ENCODE results near the gene NAE1. TPM values are rescaled to one million over a fixed set of nuclear protein-coding genes. Genes with fewer than 3 reads are reported as not detected.
"Not testable (repeated sequence)": the region's sequence is repeated elsewhere in the genome, so short reads cannot be mapped to it uniquely, and the experiment has no call there.

NAE1 gene
- total and polyA plus RNA-seq, 2 donors (not counting 1 experiment from before 2014, with no cell fraction given), result 47.4 to 59.7 TPM

DNA sequence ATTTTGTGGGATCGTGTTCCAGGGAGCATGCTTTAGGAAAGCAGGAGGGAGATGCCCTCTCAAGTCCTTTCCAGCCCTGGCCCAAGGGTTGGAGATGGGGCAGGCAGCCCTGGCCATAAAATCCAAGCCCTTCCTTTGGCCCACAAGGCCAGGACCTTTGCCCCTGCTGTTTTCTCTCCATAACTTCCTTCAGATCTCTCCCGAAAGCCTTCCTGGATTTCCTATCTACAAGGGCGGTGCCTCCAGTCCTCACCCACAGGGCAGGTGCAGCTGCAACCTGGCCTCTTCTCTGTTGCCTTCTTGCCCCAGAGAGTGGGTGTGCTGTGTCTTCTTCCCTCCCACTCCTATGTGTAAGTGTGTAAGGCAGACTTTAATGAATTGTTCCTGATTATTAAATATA, 41.1 kb upstream of the NAE1 start:
- H3K9me3 ChIP-seq (ENCODE audit: control insufficient read depth, insufficient read depth, low read depth, low read length), result no peaks in the 10 kb centered on the region
- no peaks in the 10 kb centered on the region for H3K36me3 ChIP-seq (ENCODE audit: control insufficient read depth, insufficient read depth, low read length)
- no peak overlapping the region for H2AFZ ChIP-seq (ENCODE audit: low read length)
- DNase-seq (ENCODE audit: low read depth in 2 of 2), result no peak
- H3K27me3 ChIP-seq (ENCODE audit: control insufficient read depth, insufficient read depth, low read length), result no peaks in the 10 kb centered on the region
- TF ChIP-seq EZH2 (IDR thresholded peaks at IDR 0.05; ENCODE audit: low read length, missing control alignments) (no peak), CTCF (conservative IDR thresholded peaks at IDR 0.05 in 1 of 2, IDR thresholded peaks at IDR 0.05 in 1 of 2; ENCODE audit: low read depth in 1 of 2, low read length in 2 of 2) (no peak)
- no peak overlapping the region for H3K4me2 ChIP-seq (ENCODE audit: extremely low read depth, insufficient read depth, low read length)
- H3K27ac ChIP-seq (ENCODE audit: insufficient read depth, low read length), result no peak overlapping the region
- H3K4me1 ChIP-seq (ENCODE audit: control insufficient read depth, extremely low read depth, insufficient read depth, low read length), result peaks cover 16% of the 10 kb centered on the region
- H3K9ac ChIP-seq (ENCODE audit: insufficient read depth, low read length), result no peak overlapping the region
- H3K4me3 ChIP-seq (replicated peaks in 1 of 4; ENCODE audit: control extremely low read depth in 1 of 4, insufficient read depth in 1 of 4, low read depth in 3 of 4, low read length in 4 of 4), result no peak overlapping the region
- H3K79me2 ChIP-seq (ENCODE audit: control insufficient read depth, insufficient read depth, low read length), result no peaks in the 10 kb centered on the region
- no peaks in the 10 kb centered on the region for H4K20me1 ChIP-seq (ENCODE audit: control insufficient read depth, extremely low read depth, insufficient read depth, low read length)

GRCh38 chr16:66871363-66871762, 40.6 kb upstream of the NAE1 start:
- H2AFZ ChIP-seq (ENCODE audit: low read length); H3K79me2 ChIP-seq (ENCODE audit: control insufficient read depth, insufficient read depth, low read length); H3K36me3 ChIP-seq (ENCODE audit: control insufficient read depth, insufficient read depth, low read length); H3K4me2 ChIP-seq (ENCODE audit: extremely low read depth, insufficient read depth, low read length); H4K20me1 ChIP-seq (ENCODE audit: control insufficient read depth, extremely low read depth, insufficient read depth, low read length); H3K9me3 ChIP-seq (ENCODE audit: control insufficient read depth, insufficient read depth, low read depth, low read length); H3K27me3 ChIP-seq (ENCODE audit: control insufficient read depth, insufficient read depth, low read length); H3K9ac ChIP-seq (ENCODE audit: insufficient read depth, low read length); H3K4me3 ChIP-seq (replicated peaks in 1 of 4; ENCODE audit: control extremely low read depth in 1 of 4, insufficient read depth in 1 of 4, low read depth in 3 of 4, low read length in 4 of 4); H3K27ac ChIP-seq (ENCODE audit: insufficient read depth, low read length); DNase-seq (ENCODE audit: low read depth in 2 of 2): not testable (repeated sequence)
- peaks cover 16% of the 10 kb centered on the region for H3K4me1 ChIP-seq (ENCODE audit: control insufficient read depth, extremely low read depth, insufficient read depth, low read length)

- Histone ChIP-seq H3K4me2 (ENCODE audit: extremely low read depth, insufficient read depth, low read length) (no peak overlapping the region), H3K27ac (ENCODE audit: insufficient read depth, low read length) (no peak overlapping the region), H3K4me3 (replicated peaks in 1 of 4; ENCODE audit: control extremely low read depth in 1 of 4, insufficient read depth in 1 of 4, low read depth in 3 of 4, low read length in 4 of 4) (no peak overlapping the region), H3K9ac (ENCODE audit: insufficient read depth, low read length) (no peak overlapping the region), H3K79me2 (ENCODE audit: control insufficient read depth, insufficient read depth, low read length) (no peaks in the 10 kb centered on the region), H2AFZ (ENCODE audit: low read length) (no peak overlapping the region), H4K20me1 (ENCODE audit: control insufficient read depth, extremely low read depth, insufficient read depth, low read length) (no peaks in the 10 kb centered on the region), H3K4me1 (ENCODE audit: control insufficient read depth, extremely low read depth, insufficient read depth, low read length) (peaks cover 11% of the 10 kb centered on the region), H3K9me3 (ENCODE audit: control insufficient read depth, insufficient read depth, low read depth, low read length) (no peaks in the 10 kb centered on the region), H3K27me3 (ENCODE audit: control insufficient read depth, insufficient read depth, low read length) (no peaks in the 10 kb centered on the region), H3K36me3 (ENCODE audit: control insufficient read depth, insufficient read depth, low read length) (no peaks in the 10 kb centered on the region)
- no peak for DNase-seq (ENCODE audit: low read depth in 2 of 2)
- TF ChIP-seq EZH2 (IDR thresholded peaks at IDR 0.05; ENCODE audit: low read length, missing control alignments), result no peak
- TF ChIP-seq CTCF (conservative IDR thresholded peaks at IDR 0.05 in 1 of 2, IDR thresholded peaks at IDR 0.05 in 1 of 2; ENCODE audit: low read depth in 1 of 2, low read length in 2 of 2), result no peak
Measured at GRCh38 chr16:66869424-66869823, 38.6 kb upstream of the NAE1 start.
